ENCODE data around the gene MISP. TPM values are rescaled to one million over a fixed set of nuclear protein-coding genes. Genes with fewer than 3 reads are reported as not detected.

The MISP gene
- total RNA-seq, 1 donor from 2014 or later = under 0.01 TPM

DNA sequence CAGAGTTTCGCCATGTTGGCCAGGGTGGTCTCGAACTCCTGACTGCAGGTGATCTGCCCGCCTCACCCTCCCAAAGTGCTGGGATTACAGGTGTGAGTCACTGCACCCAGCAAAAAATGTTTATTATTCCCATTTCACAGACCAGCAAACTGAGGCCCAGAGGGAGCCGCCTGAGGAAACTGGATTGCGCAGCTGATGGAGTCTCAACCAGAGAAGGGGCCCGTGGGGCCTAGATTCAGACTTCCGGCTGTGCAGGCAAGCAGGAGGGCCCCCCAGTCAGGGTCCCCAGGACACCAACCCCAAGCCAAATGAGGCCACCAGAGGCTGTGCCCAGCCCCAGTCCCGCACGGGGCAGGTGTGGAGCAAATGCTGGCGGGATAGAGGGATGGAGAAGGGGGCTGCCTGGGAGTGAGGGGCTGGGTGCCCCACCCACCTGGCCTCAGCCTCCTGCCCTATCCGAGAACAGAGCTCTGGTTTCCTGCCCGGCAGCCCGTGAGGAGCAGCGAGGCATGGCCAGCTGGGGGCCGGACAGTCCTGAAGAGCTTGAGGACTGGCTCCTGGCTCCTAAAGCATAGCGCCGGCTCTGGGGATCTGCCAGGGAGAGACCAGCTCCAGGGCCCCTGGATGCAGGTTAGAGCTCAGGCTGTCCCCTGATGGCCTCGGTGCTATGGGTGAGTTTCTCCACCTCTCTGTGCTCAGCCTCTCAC lies 22.0 kb downstream of the MISP start:
- no peak for DNase-seq (ENCODE audit: low read depth in 2 of 2)

DNA sequence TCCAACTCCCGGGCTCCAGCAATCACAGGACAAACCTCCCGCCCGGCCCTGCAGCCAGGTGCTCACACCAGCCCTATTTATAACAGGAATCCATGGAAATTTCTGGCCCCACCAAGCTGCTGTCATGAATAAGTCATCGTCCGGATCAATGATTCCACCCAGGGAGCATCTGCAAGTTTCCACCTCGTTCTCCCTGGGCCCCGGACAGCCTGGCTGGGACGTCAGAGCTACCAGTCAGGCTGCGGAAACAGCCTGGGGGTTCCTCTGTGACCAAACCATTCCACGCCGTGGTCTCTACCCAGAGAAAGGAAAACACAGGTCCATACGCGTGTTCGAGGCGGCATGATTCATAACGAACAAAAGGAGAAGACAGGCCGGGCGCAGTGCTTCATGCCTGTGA lies 25.6 kb downstream of the MISP start:
- no peak for DNase-seq (ENCODE audit: low read depth in 2 of 2)

DNA sequence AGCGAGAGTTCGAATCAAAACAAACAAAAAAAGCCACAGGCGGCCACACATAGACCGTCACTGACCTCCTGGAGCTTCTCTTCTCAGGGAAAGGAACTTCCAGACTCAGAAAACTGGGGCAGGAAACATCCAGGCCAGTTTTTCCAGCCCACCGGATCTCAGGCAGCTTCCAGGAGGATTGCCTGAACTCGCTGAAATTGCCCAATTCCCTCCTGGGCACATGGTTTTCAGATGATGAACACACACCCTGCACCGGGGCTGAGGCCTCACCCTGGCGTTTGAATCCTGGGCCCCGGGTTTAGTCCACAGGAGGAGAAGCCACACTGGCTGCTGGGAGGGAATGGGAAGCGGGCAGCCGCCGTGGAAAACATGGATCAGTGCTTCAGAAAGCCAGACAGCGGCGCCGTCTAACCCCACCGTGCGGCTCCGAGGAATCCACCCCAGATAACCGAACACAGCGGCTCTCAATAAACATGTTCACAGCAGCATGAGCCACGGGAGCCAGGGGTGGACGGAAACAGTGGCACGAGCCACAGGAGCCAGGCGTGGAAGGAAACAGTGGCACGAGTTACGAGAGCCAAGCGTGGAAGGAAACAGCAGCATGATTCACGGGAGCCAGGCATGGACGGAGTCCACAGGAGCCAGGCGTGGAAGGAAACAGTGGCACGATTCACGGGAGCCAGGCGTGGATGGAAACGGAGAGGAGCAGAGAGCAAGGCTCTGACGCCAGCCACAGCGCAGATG lies 28.2 kb downstream of the MISP start:
- DNase-seq (ENCODE audit: low read depth in 2 of 2) = peak; percentile 62 to 75

DNA sequence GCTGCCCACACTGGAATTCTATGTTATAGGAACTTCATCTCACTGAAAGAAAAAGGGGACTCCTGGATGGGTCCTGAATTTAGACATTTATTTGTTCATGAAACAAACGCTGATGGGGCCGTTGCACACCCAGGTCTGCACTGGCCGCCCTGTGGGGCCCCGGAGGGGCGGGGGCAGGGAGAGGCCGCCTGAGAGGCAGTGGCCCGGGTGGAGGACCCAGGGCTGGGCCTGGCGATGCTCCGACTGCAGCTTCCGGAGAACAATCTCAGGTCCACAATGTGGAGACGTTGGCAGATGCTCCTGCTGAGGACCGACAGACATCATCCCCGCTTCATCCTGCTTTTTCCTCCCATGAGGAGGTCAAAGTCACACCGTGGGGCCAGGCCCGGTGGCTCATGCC lies 30.0 kb downstream of the MISP start:
- DNase-seq (ENCODE audit: low read depth in 2 of 2) = no peak

DNA sequence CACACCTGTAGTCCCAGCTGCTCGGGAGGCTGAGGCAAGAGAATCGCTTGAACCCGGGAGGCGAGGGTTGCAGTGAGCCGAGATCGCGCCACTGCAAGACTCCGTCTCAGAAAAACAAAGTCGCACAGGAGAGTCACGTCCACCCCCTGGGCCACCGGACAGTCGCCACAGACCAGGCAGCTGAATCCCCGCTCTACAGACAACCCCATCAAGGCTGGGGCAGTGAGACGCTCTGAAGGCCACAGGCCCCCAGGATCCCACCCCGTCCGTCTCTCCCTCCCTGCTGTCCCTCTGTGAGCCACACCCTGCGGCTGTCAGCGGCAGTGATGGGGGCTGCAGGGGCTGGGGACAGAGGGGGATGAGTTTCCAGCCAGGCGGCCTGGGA lies 30.9 kb downstream of the MISP start:
- DNase-seq (ENCODE audit: low read depth in 2 of 2) = no peak

DNA sequence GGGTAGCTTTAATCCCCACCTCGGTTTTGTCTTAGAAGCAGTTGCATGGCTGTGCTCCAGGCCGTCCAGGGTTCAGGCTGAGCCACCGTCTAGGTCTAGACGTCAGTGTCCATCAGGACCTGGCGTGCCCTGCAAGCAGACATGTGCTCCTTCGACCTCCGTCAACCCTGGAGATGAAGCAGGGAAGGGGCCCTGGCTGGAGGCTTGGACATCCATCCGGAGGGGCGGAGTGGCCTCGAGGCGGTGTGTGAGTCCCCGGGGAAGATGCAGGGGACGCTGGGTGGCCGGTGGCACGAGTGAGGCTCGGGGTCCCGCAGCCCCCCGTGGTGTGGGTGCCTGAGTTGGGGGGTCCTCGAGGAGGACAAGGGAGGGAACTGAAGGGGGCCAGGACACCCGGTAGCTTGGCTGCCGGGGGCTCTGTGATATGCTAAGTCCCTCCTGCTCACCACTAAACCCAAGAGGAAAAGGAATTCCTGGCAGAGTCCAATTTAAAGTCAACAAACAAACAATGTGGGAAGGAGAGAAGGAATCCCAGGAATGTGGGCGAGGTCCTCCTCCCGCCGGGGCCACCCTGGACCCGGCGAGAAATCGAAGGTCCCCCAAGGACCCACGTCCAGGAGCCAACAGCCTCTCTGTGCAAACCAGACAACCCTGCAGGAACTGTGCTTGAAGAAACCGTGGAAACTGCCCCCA lies 31.4 kb downstream of the MISP start:
- DNase-seq (ENCODE audit: low read depth in 2 of 2) = peak; percentile 46 to 63

DNA sequence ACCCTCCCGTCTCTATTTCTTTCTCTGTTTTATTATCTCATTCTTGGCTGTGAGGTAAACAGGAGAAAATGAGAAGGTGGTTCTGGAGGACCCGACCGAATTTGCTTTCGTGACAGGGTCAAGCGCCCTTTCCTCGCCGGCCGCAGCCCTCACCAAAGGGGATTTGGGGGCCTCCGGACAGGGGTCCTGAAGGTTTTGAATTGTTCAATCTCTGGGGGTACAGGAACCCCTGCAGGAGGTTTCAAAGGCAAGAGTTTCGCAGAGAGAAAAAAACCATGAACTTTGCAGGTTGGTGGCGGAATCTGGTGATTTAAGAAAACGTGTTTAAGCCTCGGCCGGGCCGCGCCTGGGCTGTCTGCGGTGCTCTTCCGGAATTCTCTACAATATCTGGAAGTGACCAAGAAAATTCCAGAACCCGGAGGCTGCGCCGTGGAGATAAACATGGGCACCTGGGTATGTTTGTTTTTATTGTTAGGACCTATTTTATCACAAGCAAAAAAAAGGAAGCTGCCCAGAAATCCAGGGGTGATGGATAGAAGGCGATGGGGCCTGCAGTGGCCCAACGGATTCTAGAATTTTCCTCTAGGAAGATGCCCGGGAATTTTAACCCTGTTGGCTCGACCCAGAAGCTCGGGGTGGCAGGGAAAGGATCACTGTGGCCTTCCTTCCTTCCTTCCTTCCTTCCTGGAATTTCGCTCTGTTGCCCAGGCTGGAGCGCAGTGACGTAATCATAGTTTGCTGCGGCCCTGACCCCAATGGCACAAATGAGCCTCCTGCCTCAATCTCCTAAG lies 32.2 kb downstream of the MISP start:
- peak; percentile 80 to 81 for DNase-seq (ENCODE audit: low read depth in 2 of 2)

DNA sequence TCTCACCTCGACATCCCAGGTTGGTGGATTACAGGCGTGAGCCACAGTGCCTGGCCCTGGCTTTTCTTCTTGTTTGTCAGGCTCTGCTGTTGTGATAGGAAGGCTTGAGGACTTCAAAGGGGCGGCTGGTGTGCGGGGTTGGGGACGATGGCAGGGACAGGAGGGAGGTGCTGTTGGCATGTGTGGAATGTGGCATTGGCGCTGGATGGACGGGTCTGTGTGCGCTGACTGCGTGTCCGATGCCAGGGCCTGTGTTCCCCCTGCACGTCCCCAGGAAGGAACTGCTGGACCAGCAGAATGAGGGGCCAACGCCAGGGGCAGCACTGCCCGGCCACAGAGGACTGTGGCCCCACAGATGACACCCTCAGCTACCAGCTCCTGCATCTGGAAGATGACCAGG lies 33.6 kb downstream of the MISP start:
- peak in 1 of 2 donors; percentile 48 for DNase-seq (ENCODE audit: low read depth in 2 of 2)

DNA sequence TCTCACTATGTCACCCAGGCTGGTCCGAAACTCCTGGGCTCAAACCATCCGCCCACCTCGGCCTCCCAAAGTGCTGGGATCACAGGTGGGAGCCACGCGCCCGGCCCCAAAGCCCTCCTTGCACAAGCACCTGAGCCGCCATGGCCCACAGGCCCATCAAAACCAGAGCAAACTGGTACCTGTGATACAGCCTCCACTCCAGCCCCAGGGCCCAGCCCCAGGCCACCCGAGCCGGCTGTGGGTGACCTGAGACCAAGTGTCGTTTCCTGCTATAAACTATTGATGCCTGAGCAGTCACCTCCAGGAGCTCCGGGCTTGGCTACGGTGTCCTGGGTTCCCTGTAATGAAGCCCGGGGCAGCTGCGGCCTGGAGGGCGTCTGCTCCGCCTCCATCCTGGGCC lies 36.6 kb downstream of the MISP start:
- no peak for DNase-seq (ENCODE audit: low read depth in 2 of 2)

DNA sequence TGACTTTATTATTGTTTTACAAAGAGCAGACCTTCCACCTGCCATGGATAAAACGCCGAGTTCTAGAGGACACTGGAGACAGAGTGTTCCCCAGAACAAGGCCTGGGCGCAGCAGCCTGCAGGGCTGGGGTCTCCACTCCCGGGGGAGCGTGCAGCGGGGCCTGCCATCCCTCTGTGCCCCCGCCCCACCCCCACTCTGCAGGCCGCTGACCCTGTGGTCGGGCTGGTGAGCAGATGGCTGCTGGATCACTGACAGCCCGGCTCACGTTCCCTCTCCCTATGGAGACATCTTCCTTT lies 37.7 kb downstream of the MISP start:
- DNase-seq (ENCODE audit: low read depth in 2 of 2) = no peak

DNA sequence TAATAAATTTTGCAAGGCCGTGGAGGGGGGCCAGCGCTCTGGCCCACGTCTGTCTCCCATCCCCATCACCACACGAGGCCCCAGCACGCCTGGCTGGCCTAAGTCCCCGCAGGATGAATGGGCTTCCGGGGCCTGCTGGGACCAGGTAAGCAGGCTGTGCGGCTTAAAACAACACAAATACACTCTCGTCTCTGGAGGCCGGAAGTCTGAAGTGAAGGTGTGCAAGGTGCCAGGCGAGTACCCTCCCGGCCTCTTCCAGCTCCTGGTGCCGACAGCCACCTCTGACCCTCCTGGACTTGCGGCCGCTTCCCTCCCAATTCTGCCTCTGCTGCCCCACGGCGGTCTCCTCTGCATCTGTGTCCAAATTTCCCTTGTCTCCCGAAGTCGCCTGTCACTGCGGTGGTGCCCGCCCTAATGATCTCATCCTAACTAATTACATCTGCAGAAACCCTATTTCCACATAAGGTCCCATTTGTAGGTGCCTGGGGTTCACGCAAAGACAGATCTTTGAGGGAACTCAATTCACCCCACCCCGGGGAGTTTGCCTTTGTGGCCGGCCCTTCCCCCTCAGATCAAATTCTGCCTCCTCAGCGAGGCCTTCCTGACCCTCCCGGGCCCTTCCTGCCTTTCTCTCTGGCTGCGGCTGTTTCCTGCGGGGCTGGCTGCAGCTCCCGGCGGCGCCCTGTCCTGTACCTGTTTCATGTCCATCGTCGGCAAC lies 38.2 kb downstream of the MISP start:
- DNase-seq (ENCODE audit: low read depth in 2 of 2) = peak; percentile 65 to 83

DNA sequence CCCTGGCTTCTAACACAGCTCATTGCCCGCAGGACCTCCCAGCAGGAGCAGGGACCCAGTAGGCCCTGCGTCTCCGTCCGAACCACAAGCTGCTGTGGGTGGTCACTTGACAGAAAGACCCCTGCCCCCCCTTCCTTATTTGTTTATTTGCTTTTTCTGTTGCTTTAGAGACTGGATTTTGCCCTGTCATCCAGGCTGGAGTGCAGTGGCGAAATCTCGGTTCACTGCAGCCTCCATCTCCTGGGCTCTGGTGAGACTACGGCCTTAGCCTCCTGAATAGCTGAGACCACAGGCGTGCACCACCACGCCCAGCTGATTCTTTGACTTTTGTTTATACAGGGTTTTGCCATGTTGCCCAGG lies 38.8 kb downstream of the MISP start:
- no peak for DNase-seq (ENCODE audit: low read depth in 2 of 2)

DNA sequence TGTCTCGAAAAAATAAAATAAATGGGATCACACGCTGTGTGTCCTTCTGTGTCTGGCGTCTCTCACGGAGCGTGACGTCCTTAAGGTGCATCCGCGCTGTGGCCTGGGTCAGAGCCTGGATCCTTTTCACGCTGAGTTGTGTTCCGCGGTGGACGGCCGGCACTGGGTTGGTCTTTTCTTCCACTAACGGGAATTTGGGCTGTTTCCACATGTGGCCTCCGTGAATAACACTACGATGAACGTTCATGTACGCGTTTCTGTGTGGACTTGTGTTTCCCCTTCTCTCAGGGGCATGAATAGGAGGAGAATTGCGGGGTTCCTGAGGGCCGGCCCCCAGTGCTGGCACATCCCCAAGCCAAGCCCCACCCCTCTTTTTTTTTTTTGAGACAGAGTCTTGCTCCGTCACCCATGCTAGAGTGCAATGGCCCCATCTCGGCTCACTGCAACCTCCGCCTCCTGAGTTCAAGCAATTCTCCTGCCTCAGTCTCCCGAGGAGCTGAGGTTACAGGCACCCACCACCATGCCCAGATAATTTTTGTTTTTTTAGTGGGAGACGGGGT lies 40.2 kb downstream of the MISP start:
- no peak for DNase-seq (ENCODE audit: low read depth in 2 of 2)

DNA sequence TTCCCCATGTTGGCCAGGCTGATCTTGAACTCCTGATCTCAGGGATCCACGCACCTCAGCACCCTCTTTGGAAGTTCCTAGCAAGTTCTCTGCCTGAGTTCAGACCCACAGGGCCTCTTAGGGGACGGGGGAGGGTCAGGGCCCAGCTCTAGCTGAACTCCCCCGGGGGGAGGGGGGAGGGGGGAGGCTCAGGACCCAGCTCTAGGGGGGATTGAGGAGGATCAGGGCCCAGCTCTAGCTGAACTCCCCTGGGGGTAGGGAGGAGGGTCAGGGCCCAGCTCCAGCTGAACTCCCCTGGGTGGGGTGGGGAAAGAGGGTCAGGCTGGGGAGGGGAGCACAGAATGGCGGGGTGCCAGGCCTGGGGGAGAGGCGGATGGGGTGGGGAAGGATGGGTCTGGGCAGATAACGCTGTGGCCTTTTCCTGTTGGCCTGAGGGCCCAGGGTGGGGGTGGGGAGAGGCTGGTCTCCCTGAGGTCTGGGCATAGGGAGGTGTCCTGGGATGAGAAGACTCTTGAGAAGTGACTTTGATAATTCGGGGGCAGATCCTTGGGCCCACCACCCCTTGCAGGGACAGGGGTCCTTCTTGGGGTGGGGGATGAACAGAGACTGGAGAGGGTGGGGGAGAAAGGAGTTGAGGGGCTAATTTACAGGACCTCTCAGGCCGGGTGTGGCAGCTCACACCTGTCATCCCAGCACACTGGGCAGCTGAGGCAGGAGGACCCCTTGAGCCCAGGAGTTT lies 40.8 kb downstream of the MISP start:
- DNase-seq (ENCODE audit: low read depth in 2 of 2) = peak in 1 of 2 donors; percentile 76

DNA sequence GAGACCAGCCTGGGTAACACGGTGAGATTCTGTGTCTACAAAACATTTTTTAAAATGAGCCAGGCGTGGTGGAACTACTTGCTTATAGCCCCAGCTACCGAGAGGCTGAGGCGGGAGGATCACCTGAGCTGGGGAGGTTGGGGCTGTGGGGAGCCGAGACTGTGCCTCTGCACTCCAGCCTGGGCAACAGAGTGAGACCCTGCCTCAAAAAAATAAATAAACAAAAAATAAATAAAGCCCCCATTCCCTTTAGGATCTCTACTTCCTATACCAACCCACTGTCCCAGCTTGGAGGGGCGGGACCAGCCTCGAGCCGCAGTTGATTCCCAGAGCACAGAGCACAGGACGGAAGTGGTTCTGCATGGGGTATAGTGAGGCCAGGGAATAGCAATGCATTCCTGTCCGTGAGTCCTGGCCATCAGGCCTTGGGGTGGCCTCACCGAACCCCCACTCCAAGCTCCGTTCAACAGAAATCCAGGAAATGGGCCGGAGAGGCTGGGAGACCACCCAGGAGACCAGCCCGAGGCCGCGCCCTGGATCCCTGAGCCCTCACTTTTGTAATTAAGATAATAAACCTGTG lies 41.5 kb downstream of the MISP start:
- peak in 1 of 2 donors; percentile 73 for DNase-seq (ENCODE audit: low read depth in 2 of 2)

DNA sequence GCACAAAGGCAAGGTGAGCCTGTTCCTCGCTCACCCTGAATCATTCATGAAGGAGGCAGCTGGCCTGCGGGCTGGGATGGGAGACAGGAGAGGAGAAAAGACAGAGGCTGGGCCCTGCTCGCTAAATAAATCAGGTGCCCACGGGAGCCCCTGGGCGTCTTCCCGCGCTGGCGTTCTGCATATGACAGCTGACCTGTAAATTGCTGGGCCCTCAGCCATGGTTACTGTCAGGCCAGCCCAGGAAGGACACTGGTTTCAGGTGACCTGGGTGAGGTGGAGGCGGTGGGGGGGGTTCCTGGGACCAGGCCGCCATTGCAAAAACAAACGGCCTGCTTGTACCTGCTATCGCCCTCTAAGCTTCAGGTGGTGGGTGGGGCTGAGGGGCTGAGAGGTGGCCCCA lies 42.9 kb downstream of the MISP start:
- DNase-seq (ENCODE audit: low read depth in 2 of 2) = no peak

DNA sequence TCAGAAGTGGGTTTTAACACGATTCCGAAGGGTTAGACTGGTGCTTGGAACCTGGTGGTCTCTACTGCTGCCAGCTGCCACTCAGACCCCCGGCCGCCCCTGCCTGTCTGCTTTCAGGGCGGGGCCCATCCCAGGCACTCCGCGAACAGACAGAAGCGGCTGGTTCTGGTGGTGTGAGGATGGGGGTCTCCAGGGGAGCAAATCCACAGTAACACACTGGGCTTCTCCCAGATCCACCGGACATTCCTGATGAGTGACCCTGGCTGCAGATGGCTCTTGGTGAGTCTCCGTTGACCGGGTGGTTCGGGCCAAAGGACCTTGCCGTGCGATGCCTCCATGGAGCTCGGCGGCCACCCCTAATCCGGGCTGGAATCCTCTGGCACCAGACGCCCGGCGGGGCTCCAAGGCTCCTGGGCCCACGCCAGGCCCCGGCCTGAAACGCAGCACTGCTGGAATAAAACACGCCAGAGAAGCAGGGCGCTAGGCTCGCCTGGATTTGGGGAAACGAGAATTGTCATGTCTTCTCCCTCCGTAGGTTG lies 44.2 kb downstream of the MISP start:
- DNase-seq (ENCODE audit: low read depth in 2 of 2) = no peak

DNA sequence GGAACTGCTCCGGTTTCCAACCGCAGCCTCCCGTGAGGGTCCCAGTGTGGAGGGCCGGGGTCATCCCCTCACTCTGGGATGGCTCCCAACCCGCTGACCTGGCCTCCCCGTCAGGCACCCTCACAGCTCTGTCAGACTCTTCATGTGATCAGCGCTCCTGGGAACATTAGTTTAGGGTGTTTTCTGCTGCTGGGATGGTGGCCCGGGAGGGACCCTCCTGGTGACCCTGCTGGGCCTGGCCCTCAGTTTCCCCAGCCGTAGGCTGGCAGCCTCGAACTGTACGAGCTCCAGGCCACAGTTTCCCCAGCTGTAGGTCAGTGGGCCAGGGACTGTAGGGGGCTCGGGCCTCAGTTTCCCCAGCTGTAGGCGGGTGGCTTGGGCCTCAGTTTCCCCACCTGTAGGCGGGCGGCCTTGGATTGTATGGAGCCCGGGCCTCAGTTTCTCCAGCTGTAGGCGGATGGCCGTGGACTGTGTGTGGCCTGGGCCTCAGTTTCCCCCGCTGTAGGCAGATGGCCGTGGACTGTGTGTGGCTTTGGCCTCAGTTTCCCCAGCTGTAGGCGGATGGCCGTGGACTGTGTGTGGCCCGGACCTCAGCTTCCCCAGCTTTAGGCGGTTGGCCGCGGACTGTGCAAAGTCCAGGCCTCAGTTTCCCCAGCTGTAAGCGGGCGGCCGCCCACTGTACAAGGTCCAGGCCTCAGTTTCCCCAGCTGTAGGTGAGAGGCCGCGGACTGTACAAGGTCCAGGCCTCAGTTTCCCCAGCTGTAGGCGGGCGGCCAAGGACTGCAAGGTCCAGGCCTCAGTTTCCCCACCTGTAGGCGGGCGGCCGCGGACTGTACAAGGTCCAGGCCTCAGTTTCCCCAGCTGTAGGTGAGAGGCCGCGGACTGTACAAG lies 45.0 kb downstream of the MISP start:
- DNase-seq (ENCODE audit: low read depth in 2 of 2) = no peak
